ENCODE results near the gene ZDHHC14.

DNA sequence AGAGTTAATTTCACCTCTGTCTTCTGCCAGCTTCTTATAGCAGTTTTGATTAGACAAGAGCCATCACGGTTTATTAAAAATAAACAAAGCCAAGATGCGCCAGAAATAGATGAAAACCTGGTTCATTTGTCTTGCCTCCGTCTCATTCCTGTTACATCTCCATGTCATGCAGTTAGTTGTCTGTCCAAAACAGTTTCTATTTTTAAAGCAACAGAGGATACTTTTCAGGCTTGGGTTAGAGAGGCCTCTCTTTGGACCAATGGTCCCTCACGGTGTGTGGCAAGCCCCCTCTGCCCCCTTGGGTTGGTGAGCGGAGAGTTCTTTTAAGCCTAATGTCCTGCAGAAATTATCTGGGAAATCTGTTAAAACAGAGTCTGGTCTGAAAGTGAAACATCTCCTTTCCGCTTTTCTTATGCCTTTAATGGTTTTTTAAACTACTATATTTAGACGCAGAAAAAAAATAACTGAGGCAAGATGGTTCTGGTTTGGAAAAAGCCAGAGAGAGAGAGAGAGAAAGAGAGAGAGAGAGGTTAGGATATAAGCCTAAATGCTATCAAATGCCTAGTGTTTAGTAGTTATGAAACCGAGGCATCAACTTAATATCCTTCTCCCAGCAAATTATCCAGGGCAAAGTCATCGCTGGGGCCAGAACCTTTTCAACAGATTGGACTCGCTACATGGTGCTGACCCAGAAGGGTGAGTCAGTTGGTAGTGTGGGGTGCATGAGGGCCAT is 64.5 kb downstream of the ZDHHC14 start:
- TF ChIP-seq POLR2AphosphoS5 (IDR thresholded peaks at IDR 0.05) (no peak), POLR2A (IDR thresholded peaks at IDR 0.05) (no peak)
- TF ChIP-seq, protein P1, sequence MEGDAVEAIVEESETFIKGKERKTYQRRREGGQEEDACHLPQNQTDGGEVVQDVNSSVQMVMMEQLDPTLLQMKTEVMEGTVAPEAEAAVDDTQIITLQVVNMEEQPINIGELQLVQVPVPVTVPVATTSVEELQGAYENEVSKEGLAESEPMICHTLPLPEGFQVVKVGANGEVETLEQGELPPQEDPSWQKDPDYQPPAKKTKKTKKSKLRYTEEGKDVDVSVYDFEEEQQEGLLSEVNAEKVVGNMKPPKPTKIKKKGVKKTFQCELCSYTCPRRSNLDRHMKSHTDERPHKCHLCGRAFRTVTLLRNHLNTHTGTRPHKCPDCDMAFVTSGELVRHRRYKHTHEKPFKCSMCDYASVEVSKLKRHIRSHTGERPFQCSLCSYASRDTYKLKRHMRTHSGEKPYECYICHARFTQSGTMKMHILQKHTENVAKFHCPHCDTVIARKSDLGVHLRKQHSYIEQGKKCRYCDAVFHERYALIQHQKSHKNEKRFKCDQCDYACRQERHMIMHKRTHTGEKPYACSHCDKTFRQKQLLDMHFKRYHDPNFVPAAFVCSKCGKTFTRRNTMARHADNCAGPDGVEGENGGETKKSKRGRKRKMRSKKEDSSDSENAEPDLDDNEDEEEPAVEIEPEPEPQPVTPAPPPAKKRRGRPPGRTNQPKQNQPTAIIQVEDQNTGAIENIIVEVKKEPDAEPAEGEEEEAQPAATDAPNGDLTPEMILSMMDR (IDR thresholded peaks at IDR 0.05), result no peak
